Neural progenitor cell (in vitro differentiated cells): Measurements from ENCODE around the gene IL36RN. TPM values are rescaled to one million over a fixed set of nuclear protein-coding genes. Genes with fewer than 3 reads are reported as not detected.
"Not testable (repeated sequence)": the region's sequence is repeated elsewhere in the genome, so short reads cannot be mapped to it uniquely, and the experiment has no call there.

Source experiments
- DNase-seq: peaks from one replicate; pipeline ENCODE4 v3.0.0-alpha.2; 2016; ENCODE audit warnings: low spot score
- H2AFZ ChIP-seq: fragments of 200-600 bp; sonication (generic); replicated peaks from 2 replicates; pipeline ENCODE4 v1.6.1; 2016; ENCODE audit warnings: antibody characterized with exemption
- H3F3A ChIP-seq: fragments of 200-600 bp; sonication (generic); 2 replicates; pipeline ENCODE4 v1.6.1; 2016; ENCODE audit warnings: antibody characterized with exemption, low read depth
- H3K27ac ChIP-seq: fragments of 200-600 bp; sonication (generic); 2 replicates; pipeline ENCODE4 v1.5.1; 2016; ENCODE audit warnings: mild to moderate bottlenecking
- H3K27me3 ChIP-seq: fragments of 200-600 bp; sonication (generic); 2 replicates; pipeline ENCODE4 v1.6.1; 2016; ENCODE audit warnings: mild to moderate bottlenecking, moderate library complexity
- H3K36me3 ChIP-seq: fragments of 200-600 bp; sonication (generic); 2 replicates; pipeline ENCODE4 v1.5.1; 2016
- H3K4me1 ChIP-seq: fragments of 200-600 bp; sonication (generic); 2 replicates; pipeline ENCODE4 v1.6.1; 2016; ENCODE audit warnings: mixed run types
- H3K4me2 ChIP-seq: fragments of 200-600 bp; sonication (generic); 2 replicates; pipeline ENCODE4 v1.6.1; 2016
- H3K4me3 ChIP-seq: fragments of 200-600 bp; sonication (generic); 2 replicates; pipeline ENCODE4 v1.5.1; 2016
- H3K79me2 ChIP-seq: fragments of 200-600 bp; sonication (generic); 2 replicates; pipeline ENCODE4 v1.6.1; 2016; ENCODE audit warnings: low read depth
- H3K9ac ChIP-seq: fragments of 200-600 bp; sonication (generic); 2 replicates; pipeline ENCODE4 v1.6.1; 2016
- H3K9me3 ChIP-seq: fragments of 200-600 bp; sonication (generic); 2 replicates; pipeline ENCODE4 v1.5.1; 2016; ENCODE audit warnings: low read depth
- H4K20me1 ChIP-seq: fragments of 200-600 bp; sonication (generic); 2 replicates; pipeline ENCODE4 v1.6.1; 2016; ENCODE audit warnings: low read depth
- H3K27ac Mint-ChIP-seq: 3 replicates; pipeline ENCODE4 v1.8.0; 2021; ENCODE audit warnings: mixed read lengths
- H3K27me3 Mint-ChIP-seq: 2 replicates; pipeline ENCODE4 v1.8.0; 2022; ENCODE audit warnings: low read depth, mild to moderate bottlenecking, inconsistent platforms, moderate library complexity, mixed read lengths; ENCODE audit not compliant: insufficient read depth
- H3K36me3 Mint-ChIP-seq: 3 replicates; pipeline ENCODE4 v1.8.0; 2021; ENCODE audit warnings: mixed read lengths
- H3K4me1 Mint-ChIP-seq: 3 replicates; pipeline ENCODE4 v1.8.0; 2021; ENCODE audit warnings: mixed read lengths
- H3K4me3 Mint-ChIP-seq: 3 replicates; pipeline ENCODE4 v1.8.0; 2021; ENCODE audit warnings: mild to moderate bottlenecking, moderate library complexity, mixed read lengths
- H3K9me3 Mint-ChIP-seq: 3 replicates; pipeline ENCODE4 v1.8.0; 2020; ENCODE audit warnings: mixed read lengths
- EZH2 ChIP-seq: fragments of 200-600 bp; sonication (generic); IDR thresholded peaks from 2 replicates; pipeline ENCODE4 v1.6.1; 2017; ENCODE audit warnings: antibody characterized with exemption, mild to moderate bottlenecking, moderate library complexity
- EZH2phosphoT487 ChIP-seq: fragments of 200-600 bp; sonication (generic); IDR thresholded peaks from 2 replicates; pipeline ENCODE4 v1.6.1; 2017; ENCODE audit warnings: antibody characterized with exemption
- total RNA-seq: library from RNA; depleted of rRNA; stranded (reverse); fragments of >200 nt; gene quantifications from 2 replicates; pipeline ENCODE4 v1.2.3, GENCODE V29; 2015; ENCODE audit warnings: low replicate concordance
- TF ChIP-seq, protein P1 (sequence below): fragments of 200-600 bp; sonication (generic); IDR thresholded peaks from 2 replicates; pipeline ENCODE4 v1.5.1; 2017; ENCODE audit warnings: antibody characterized with exemption, mild to moderate bottlenecking

The IL36RN gene
- total RNA-seq, 1 donor from 2014 or later, result not detected

DNA sequence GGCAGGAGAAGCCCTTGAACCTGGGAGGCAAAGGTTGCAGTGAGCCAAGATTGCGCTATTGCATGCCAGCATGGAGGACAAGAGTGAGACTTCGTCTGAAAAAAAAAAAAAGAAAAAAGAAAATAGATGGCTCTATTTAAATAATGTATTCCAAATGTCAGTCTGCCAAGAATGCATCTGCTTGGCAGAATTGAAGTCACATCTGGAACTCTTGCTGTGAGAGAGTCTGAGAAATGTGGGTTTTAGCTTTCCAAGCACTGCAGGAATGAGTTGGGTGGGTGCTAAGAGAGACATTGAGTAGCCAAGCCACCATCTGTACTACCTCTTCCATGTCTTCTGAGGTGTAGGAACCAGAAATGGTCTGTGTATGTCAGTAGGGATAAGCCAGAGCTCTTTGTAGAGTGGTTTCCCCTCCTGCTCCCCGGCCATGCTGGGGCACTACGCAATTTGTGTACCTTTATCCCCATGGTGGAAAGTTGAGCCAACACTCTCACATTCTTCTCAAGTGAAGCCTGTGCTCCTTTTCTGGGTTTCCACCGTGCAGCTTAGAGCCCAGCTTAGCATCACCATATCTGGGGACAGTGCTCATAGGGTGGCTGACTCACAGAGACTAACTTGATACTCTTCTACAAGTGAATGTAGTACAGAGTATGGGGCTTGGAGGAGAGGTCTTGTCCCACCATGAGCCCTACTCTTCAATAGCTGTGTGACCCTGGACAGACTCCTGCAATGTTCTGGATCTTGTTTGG lies 34.0 kb downstream of the IL36RN start:
- no peak overlapping the region for H3K4me3 Mint-ChIP-seq
- no peaks in the 10 kb centered on the region for H3K4me1 Mint-ChIP-seq
- Histone ChIP-seq H3K4me2 (no peak overlapping the region), H3K4me1 (no peaks in the 10 kb centered on the region), H3K36me3 (no peaks in the 10 kb centered on the region), H3K27me3 (peaks cover 34% of the 10 kb centered on the region), H3K27ac (no peak overlapping the region), H3K9ac (no peak overlapping the region), H3K4me3 (no peak overlapping the region), H3F3A (no peaks in the 10 kb centered on the region), H2AFZ (no peak overlapping the region), H3K9me3 (no peaks in the 10 kb centered on the region), H3K79me2 (no peaks in the 10 kb centered on the region), H4K20me1 (no peaks in the 10 kb centered on the region)
- no peaks in the 10 kb centered on the region for H3K36me3 Mint-ChIP-seq
- H3K27ac Mint-ChIP-seq, result no peak overlapping the region
- H3K9me3 Mint-ChIP-seq, result peaks cover 5% of the 10 kb centered on the region
- no peaks in the 10 kb centered on the region for H3K27me3 Mint-ChIP-seq
- TF ChIP-seq EZH2 (no peak), EZH2phosphoT487 (no peak)
- TF ChIP-seq, protein P1, sequence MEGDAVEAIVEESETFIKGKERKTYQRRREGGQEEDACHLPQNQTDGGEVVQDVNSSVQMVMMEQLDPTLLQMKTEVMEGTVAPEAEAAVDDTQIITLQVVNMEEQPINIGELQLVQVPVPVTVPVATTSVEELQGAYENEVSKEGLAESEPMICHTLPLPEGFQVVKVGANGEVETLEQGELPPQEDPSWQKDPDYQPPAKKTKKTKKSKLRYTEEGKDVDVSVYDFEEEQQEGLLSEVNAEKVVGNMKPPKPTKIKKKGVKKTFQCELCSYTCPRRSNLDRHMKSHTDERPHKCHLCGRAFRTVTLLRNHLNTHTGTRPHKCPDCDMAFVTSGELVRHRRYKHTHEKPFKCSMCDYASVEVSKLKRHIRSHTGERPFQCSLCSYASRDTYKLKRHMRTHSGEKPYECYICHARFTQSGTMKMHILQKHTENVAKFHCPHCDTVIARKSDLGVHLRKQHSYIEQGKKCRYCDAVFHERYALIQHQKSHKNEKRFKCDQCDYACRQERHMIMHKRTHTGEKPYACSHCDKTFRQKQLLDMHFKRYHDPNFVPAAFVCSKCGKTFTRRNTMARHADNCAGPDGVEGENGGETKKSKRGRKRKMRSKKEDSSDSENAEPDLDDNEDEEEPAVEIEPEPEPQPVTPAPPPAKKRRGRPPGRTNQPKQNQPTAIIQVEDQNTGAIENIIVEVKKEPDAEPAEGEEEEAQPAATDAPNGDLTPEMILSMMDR, result no peak
- no peak for DNase-seq

GRCh38 chr2:113093613-113093977 lies 34.6 kb downstream of the IL36RN start:
- Mint-ChIP-seq H3K9me3 (peaks cover 9% of the 10 kb centered on the region), H3K27me3 (no peaks in the 10 kb centered on the region), H3K4me3 (no peak overlapping the region), H3K4me1 (no peaks in the 10 kb centered on the region), H3K27ac (no peak overlapping the region), H3K36me3 (no peaks in the 10 kb centered on the region)
- no peak overlapping the region for H3K4me2 ChIP-seq
- TF ChIP-seq EZH2phosphoT487, result no peak
- TF ChIP-seq EZH2, result no peak
- TF ChIP-seq, protein P1, result no peak
- no peaks in the 10 kb centered on the region for H3K4me1 ChIP-seq
- no peak overlapping the region for H2AFZ ChIP-seq
- H3K9me3 ChIP-seq, result no peaks in the 10 kb centered on the region
- H3K36me3 ChIP-seq, result no peaks in the 10 kb centered on the region
- peaks cover 29% of the 10 kb centered on the region for H3K27me3 ChIP-seq
- H4K20me1 ChIP-seq, result no peaks in the 10 kb centered on the region
- no peak for DNase-seq
- H3F3A ChIP-seq, result no peaks in the 10 kb centered on the region
- no peaks in the 10 kb centered on the region for H3K79me2 ChIP-seq
- no peak overlapping the region for H3K4me3 ChIP-seq
- H3K27ac ChIP-seq, result no peak overlapping the region
- no peak overlapping the region for H3K9ac ChIP-seq

DNA sequence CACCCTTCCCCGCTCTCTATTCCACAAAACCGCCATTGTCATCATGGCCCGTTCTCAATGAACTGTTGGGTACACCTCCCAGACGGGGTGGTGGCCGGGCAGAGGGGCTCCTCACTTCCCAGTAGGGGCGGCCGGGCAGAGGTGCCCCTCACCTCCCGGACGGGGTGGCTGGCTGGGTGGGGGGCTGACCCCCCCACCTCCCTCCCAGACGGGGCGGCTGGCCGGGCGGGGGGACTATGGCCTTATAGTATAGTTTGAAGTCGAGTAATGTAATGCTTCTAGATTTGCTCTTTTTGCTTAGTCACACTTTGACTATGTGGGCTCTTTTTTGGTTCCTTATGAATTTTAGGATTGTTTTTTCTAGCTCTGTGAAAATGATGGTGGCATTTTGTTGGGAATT lies 37.3 kb downstream of the IL36RN start:
- not testable (repeated sequence) for H4K20me1 ChIP-seq, H3K4me2 ChIP-seq, H3K4me1 Mint-ChIP-seq, H3K27me3 Mint-ChIP-seq, H3K9me3 ChIP-seq, H3K4me3 Mint-ChIP-seq, H2AFZ ChIP-seq, H3K27ac Mint-ChIP-seq, H3K79me2 ChIP-seq, H3K36me3 Mint-ChIP-seq, H3F3A ChIP-seq, DNase-seq, H3K27ac ChIP-seq, H3K4me3 ChIP-seq, H3K9ac ChIP-seq, H3K36me3 ChIP-seq, H3K27me3 ChIP-seq, H3K4me1 ChIP-seq
- peaks cover 11% of the 10 kb centered on the region for H3K9me3 Mint-ChIP-seq

DNA sequence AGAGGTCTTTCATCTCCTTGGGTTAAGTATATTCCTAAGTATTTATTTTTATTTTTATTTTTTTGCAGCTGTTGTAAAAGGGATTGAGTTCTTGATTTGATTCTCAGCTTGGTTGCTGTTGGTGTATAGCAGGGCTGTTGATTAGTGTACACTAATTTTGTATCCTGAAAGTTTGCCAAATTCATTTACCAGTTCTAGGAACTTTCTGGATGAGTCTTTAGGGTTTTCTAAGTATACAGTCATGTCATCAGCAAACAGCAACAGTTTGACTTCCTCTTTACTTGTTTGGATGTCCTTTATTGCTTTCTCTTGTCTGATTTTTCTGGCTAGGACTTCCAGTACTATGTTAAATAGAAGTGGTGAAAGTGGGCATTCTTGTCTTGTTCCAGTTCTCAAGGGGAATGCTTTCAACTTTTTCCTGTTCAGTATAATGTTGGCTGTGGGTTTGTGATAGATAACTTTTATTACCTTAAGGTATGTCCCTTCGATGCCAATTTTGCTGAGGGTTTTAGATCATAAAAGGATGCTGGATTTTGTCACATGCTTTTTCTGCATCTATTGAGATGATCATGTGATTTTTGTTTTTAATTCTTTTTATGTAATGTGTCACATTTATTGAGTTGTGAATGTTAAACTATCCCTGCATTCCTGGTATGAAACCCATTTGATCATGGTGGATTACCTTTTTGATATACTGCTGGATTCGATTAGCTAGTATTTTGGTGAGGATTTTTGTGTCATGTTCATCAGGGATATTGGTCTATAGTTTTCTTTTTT lies 38.0 kb downstream of the IL36RN start:
- H3K4me3 Mint-ChIP-seq, H3K4me1 Mint-ChIP-seq, H3K27ac Mint-ChIP-seq: not testable (repeated sequence)

More for the DNA sequence above, 38.0 kb downstream of the IL36RN start:
- not testable (repeated sequence) for H3K4me3 ChIP-seq, H3K4me1 ChIP-seq, H3K27ac ChIP-seq, H3K36me3 ChIP-seq, H3K27me3 ChIP-seq, DNase-seq, H3K9me3 ChIP-seq, H3K36me3 Mint-ChIP-seq, H3K9ac ChIP-seq, H3K79me2 ChIP-seq, H3F3A ChIP-seq, H3K27me3 Mint-ChIP-seq, H2AFZ ChIP-seq, H3K4me2 ChIP-seq, H4K20me1 ChIP-seq
- peaks cover 11% of the 10 kb centered on the region for H3K9me3 Mint-ChIP-seq
